GM23338 (cell line): ENCODE measurements around the gene HOXC12.

Experiments
- EZH2 ChIP-seq: fragments of 200-600 bp; sonication (generic); IDR thresholded peaks from one replicate; pipeline ENCODE4 v1.8.0; 2017; ENCODE audit warnings: antibody characterized with exemption, mild to moderate bottlenecking, low read depth; ENCODE audit not compliant: unreplicated experiment
- JUNB ChIP-seq: IDR thresholded peaks from one replicate; pipeline ENCODE4 v1.6.1; 2016; ENCODE audit warnings: antibody characterized with exemption; ENCODE audit not compliant: unreplicated experiment
- NANOG ChIP-seq: IDR thresholded peaks from 2 replicates; pipeline ENCODE4 v1.6.1; 2016; ENCODE audit warnings: antibody characterized with exemption, borderline replicate concordance
- POLR2AphosphoS5 ChIP-seq: IDR thresholded peaks from 2 replicates; pipeline ENCODE4 v1.6.1; 2016; ENCODE audit warnings: antibody characterized with exemption, low read depth
- STAT1 ChIP-seq: IDR thresholded peaks from one replicate; pipeline ENCODE4 v1.6.1; 2016; ENCODE audit warnings: antibody characterized with exemption; ENCODE audit not compliant: unreplicated experiment
- ZNF114 ChIP-seq: fragments of 250-450 bp; sonication (Bioruptor Pico); IDR thresholded peaks from 2 replicates; pipeline ENCODE4 v1.5.0; 2020; ENCODE audit warnings: mild to moderate bottlenecking, moderate library complexity
- TF ChIP-seq, protein P1 (sequence below), 2 experiments: fragments of 200-600 bp in 1 of 2; sonication (generic) in 1 of 2; conservative IDR thresholded peaks; 2 replicates each; pipeline versions ENCODE4 v1.5.1 to v1.6.1; 2016 to 2017; ENCODE audit warnings: antibody characterized with exemption in 2 of 2, low read depth in 2 of 2, mild to moderate bottlenecking in 2 of 2, moderate library complexity in 1 of 2

DNA sequence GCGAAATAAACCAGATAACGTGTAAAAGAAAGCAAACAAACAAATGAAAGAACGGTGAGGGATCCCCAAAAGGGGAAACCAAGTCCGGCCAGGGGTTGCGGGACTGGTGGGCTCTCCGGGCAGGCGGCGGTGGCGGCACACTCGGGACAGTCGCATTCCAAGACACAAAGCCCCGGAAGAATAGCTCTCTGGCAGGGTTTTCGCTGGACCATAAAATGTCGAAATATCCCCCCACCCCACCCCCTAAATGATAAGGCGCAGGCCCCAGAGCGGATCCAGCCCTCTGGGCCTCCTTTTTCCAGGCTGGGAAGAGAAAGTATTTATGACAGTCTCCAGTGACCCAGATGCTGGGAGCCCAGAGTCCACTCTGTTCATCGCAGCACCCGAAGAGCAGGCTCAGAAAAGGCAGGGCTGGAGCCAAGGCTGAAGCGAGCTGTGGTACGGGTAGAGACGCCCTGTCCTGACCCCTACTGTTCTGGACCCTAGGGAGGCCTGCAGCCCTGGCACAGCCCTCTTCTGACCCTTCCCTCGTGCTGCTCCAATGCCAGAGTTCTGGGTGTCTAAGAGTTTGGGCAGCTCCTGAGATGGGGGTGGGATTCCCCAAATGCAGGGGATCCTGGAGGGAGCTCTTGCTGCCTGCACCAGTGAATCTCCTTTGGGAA, 52.0 kb downstream of the HOXC12 start:
- no peak for TF ChIP-seq EZH2
- TF ChIP-seq, protein P1, sequence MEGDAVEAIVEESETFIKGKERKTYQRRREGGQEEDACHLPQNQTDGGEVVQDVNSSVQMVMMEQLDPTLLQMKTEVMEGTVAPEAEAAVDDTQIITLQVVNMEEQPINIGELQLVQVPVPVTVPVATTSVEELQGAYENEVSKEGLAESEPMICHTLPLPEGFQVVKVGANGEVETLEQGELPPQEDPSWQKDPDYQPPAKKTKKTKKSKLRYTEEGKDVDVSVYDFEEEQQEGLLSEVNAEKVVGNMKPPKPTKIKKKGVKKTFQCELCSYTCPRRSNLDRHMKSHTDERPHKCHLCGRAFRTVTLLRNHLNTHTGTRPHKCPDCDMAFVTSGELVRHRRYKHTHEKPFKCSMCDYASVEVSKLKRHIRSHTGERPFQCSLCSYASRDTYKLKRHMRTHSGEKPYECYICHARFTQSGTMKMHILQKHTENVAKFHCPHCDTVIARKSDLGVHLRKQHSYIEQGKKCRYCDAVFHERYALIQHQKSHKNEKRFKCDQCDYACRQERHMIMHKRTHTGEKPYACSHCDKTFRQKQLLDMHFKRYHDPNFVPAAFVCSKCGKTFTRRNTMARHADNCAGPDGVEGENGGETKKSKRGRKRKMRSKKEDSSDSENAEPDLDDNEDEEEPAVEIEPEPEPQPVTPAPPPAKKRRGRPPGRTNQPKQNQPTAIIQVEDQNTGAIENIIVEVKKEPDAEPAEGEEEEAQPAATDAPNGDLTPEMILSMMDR (conservative IDR thresholded peaks at IDR 0.05; ENCODE audit: low read depth in 2 of 2): no peak
- TF ChIP-seq ZNF114 (CRISPR knock-in tag): no peak
- no peak for TF ChIP-seq NANOG
- no peak for TF ChIP-seq POLR2AphosphoS5
- TF ChIP-seq STAT1: no peak
- TF ChIP-seq JUNB: no peak
